Subcutaneous adipose tissue (tissue), 4 donors: Measurements from ENCODE around the gene GABPB1. TPM values are rescaled to one million over a fixed set of nuclear protein-coding genes. Genes with fewer than 3 reads are reported as not detected.

Experiments
- total RNA-seq, 4 donors: library from RNA; depleted of rRNA; stranded (reverse); fragments of >200 nt; gene quantifications; one replicate each; pipeline ENCODE4 v1.1.0, GENCODE V29; 2016
- TF ChIP-seq, protein P1 (sequence below): fragments of 450-650 bp; IDR thresholded peaks from one replicate; pipeline ENCODE4 v1.5.1; 2016; ENCODE audit warnings: low read depth, mild to moderate bottlenecking, control low read depth, antibody characterized with exemption, moderate library complexity

The GABPB1 gene
- total RNA-seq, 4 donors from 2014 or later, result 14.3 to 20.9 (median 17.4) TPM

DNA sequence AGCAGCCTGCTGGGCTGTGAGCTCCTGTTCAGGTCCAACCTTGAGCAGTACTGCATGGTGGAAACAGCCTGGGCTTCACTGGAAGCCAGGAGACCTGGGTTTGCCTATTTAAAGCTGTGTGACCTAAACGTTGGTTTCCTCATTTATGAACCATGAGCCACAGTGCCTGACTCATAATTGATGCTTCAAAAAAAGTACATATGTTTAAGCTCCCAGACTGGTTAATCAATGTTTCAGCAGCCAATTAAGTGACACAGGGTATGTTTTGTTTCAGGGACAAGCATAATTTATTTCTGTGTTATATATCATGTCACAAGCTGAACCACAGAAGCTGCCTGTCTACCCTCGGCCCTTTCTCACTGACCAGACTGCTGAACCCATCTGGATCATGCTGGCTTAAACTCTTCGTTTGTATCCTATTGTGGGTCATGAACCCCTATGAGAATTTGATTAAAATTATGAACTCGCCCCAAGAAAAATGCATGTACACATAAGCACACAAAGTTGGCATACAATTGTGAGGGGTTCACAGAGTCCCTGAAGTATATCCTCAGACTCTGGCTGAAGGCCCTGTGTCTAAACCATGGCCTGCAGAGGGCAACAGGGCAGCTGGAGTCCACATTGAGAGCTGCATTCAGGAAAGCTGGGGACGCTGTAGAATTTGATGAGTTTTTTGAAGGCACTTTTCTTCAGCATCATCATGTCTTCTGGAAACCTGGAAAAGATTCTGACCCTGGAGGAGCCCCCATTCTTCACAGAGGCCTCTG, 113.1 kb downstream of the GABPB1 start:
- TF ChIP-seq, protein P1, sequence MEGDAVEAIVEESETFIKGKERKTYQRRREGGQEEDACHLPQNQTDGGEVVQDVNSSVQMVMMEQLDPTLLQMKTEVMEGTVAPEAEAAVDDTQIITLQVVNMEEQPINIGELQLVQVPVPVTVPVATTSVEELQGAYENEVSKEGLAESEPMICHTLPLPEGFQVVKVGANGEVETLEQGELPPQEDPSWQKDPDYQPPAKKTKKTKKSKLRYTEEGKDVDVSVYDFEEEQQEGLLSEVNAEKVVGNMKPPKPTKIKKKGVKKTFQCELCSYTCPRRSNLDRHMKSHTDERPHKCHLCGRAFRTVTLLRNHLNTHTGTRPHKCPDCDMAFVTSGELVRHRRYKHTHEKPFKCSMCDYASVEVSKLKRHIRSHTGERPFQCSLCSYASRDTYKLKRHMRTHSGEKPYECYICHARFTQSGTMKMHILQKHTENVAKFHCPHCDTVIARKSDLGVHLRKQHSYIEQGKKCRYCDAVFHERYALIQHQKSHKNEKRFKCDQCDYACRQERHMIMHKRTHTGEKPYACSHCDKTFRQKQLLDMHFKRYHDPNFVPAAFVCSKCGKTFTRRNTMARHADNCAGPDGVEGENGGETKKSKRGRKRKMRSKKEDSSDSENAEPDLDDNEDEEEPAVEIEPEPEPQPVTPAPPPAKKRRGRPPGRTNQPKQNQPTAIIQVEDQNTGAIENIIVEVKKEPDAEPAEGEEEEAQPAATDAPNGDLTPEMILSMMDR, result no peak

DNA sequence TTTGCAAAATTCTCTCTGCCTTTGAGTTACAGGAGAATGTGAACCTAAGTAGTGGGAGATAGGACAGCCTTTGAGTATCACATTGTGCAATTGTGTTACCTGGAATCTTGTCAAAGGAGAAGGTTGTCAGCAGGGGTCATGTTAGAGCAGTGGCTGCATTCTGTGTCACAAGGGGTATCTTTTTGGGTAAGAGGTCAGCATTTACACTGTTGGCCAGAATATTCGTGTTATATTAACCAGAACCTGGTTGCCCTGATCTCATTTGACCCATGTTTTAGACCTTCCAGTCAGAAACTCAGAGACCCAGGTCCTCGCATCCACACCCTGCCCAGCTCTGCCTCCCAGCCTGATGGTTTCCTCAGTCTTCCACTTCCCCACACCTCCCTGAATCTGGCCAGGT, 116.7 kb downstream of the GABPB1 start:
- TF ChIP-seq, protein P1, result no peak

DNA sequence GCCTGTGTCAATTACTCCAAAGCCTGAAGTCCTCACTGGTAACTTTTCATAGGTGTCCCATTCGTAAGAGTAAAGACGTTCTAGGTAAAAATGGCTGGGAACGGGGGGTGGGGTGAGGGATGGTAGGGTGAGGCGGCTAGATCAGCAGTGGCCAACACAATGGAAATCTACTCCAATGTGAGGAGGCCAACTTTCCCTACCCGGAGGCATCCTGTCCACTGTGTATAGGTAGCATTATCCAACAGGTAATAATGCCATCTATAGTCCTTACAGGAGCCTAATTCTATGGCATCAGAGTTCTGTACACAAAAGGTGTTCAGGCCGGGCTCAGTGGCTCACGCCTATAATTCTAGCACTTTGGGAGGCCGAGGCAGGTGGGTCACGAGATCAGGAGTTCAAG, 118.6 kb downstream of the GABPB1 start:
- TF ChIP-seq, protein P1, result no peak

DNA sequence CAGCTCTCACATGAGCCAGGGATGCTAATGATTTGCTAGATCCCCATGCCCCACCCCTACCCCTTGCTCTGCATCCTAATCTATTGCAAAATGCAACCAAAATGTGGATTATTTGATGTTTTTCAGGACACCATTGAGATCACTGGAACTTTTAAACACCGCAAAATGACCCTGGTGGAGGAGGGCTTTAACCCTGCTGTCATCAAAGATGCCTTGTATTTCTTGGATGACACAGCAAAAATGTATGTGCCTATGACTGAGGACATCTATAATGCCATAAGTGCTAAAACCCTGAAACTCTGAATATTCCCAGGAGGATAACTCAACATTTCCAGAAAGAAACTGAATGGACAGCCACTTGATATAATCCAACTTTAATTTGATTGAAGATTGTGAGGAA, 119.2 kb downstream of the GABPB1 start:
- TF ChIP-seq, protein P1, result no peak

DNA sequence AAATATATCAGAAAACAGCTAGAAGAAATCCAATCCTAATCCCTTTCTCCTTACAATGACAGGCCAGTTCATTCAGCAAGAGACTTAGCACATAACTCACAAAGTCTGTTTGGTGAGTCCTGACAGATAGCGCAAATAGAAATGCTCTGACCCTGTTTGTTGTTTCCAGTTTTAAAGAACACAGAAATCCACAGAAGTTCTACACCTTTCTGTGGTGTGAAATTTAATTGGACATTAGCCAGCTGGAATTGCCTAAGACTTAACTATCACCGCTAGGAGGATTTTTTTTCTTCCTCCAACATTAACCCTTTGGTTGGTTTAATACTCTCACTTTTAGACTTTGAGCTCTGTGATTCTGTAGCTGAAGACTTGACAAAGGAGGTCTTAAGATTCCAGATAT, 120.2 kb downstream of the GABPB1 start:
- TF ChIP-seq, protein P1, result no peak

DNA sequence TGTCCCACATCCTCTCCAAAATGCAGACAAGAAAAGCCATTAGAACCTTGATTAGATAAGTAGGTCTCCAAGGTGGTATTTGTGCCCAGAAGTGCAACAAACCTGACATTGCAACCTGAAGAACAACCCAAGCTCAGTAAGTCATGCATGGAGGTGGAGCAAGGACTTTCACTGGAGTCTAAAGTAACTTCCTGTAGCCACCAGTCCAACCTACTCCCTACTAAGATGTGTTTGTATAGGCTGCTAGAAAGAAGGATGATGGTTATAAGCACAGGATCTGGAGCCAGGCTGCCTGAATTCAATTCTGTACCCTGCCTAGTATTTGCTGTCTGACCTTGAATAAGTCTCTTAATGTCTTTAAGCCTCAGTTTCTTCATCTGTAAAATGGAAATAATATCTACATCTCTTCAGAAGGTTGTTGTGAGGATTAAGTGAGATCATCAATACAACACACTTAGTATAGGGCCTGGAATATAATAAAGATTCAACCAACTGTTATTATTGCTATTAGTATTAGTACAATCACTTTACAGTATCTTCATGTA, 121.7 kb downstream of the GABPB1 start:
- TF ChIP-seq, protein P1, result no peak

DNA sequence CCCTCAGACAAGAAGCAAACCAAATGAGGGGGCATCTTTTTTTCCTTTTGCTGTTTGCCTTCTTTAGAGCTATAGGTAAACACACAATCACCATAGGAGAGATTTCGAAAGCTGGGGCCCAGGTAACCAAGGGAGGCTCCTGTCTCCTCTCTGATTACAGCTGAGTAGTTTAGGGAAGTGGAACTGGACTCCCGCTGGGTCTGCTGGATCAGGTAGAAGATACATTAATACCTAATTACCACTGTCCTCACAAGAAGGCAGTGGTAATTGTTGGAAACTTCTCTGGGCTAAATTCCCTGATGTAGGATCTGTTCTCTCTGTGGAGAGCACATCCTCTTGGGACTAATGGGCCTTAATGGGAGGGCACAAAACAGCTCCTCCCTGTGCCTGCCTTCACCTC, 122.2 kb downstream of the GABPB1 start:
- TF ChIP-seq, protein P1, result no peak
